PC-9 (cell line): ENCODE measurements around the gene FGF1.

Source experiments
- EZH2 ChIP-seq: fragments of 200-600 bp; sonication (generic); IDR thresholded peaks from 2 replicates; pipeline ENCODE4 v1.8.0; 2017; ENCODE audit warnings: antibody characterized with exemption, low read depth
- TF ChIP-seq, protein P1 (sequence below): fragments of 200-600 bp; sonication (generic); conservative IDR thresholded peaks from 2 replicates; pipeline ENCODE4 v1.6.1; 2017; ENCODE audit warnings: mixed run types, antibody characterized with exemption, mild to moderate bottlenecking, moderate library complexity

DNA sequence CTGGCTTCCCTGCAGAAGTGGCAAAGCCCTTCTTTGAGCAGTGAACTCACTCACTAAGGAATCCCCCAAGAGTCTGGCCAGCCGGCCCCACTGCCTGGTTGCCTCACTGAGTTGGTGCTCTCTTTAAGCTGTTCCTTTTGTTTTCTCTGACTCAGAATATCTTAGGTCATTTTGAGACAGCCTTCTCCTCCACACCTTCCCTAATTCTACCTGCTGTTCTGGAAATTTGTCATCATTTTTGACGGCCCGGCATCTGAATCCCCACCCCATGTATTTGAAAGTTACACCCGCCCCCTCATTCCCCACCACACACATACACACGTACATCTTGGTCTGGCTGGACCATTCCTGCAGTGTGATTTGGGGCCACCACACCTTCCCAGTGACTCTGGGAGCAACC lies 41.8 kb downstream of the FGF1 start:
- TF ChIP-seq, protein P1, sequence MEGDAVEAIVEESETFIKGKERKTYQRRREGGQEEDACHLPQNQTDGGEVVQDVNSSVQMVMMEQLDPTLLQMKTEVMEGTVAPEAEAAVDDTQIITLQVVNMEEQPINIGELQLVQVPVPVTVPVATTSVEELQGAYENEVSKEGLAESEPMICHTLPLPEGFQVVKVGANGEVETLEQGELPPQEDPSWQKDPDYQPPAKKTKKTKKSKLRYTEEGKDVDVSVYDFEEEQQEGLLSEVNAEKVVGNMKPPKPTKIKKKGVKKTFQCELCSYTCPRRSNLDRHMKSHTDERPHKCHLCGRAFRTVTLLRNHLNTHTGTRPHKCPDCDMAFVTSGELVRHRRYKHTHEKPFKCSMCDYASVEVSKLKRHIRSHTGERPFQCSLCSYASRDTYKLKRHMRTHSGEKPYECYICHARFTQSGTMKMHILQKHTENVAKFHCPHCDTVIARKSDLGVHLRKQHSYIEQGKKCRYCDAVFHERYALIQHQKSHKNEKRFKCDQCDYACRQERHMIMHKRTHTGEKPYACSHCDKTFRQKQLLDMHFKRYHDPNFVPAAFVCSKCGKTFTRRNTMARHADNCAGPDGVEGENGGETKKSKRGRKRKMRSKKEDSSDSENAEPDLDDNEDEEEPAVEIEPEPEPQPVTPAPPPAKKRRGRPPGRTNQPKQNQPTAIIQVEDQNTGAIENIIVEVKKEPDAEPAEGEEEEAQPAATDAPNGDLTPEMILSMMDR: no peak
- no peak for TF ChIP-seq EZH2
